Effector memory CD4-positive, alpha-beta T cell (primary cell): Measurements from ENCODE around the gene LRRC47.

Experiments used
- DNase-seq, 3 donors: peaks; one replicate each; pipeline ENCODE4 v3.0.0-alpha.2; 2020
- H3K27ac ChIP-seq: 2 replicates; pipeline ENCODE4 v1.7.0; 2013; ENCODE audit warnings: mild to moderate bottlenecking, low read length, moderate library complexity; ENCODE audit not compliant: insufficient read depth, poor library complexity, severe bottlenecking
- H3K27me3 ChIP-seq: replicated peaks from 2 replicates; pipeline ENCODE4 v1.7.0; 2013; ENCODE audit warnings: mild to moderate bottlenecking, low read length; ENCODE audit not compliant: insufficient read depth, control insufficient read depth, poor library complexity, severe bottlenecking
- H3K36me3 ChIP-seq: 2 replicates; pipeline ENCODE4 v1.7.0; 2013; ENCODE audit warnings: mild to moderate bottlenecking, low read length, moderate library complexity; ENCODE audit not compliant: control insufficient read depth, insufficient read depth
- H3K4me1 ChIP-seq: 2 replicates; pipeline ENCODE4 v1.7.0; 2013; ENCODE audit warnings: low read length, mild to moderate bottlenecking; ENCODE audit not compliant: control insufficient read depth, insufficient read depth, poor library complexity, severe bottlenecking
- H3K4me3 ChIP-seq: 2 replicates; pipeline ENCODE4 v1.7.0; 2013; ENCODE audit warnings: low read length, low read depth, mild to moderate bottlenecking; ENCODE audit not compliant: insufficient read depth, poor library complexity, severe bottlenecking
- H3K9me3 ChIP-seq: 2 replicates; pipeline ENCODE4 v1.7.0; 2013; ENCODE audit warnings: mild to moderate bottlenecking, low read length, moderate library complexity; ENCODE audit not compliant: control insufficient read depth

Gene LRRC47

DNA sequence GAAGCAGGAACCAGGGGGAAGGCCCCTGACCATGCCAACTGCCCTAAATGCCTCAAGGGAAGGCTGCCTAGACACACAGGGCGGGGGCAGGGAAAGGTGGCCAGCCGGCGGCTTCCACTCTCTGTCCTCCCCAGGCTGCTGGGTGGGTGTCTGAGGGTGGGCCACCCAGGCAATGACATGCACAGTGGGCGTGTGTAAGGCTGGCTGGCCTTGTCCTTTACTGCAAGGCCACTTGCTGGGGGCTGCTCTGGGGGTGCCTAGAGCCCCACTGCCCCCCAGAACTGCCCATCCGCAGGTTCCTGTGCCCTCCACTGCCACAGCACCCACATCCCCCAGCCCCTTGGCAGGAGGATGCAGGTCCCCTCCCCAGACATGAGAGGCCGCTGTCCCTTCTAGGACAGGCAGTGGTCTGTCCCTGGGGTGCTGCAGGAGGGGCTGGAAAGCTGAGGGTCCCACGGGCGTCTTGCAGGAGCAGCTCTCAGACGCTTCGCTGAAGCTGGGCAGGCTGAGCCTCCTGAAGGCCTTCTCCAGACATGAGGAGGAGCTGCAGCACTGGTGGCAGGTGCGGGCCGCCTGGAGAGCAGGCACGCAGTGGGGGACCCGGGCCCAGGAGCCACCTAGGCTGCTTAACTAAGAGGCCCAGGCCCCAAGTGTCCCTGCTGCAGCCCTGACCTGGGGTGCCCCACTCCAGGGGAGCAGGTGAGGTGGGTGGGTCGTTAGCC is 34.0 kb downstream of the LRRC47 start:
- no peak overlapping the region for H3K27ac ChIP-seq
- DNase-seq: no peak
- no peaks in the 10 kb centered on the region for H3K9me3 ChIP-seq

DNA sequence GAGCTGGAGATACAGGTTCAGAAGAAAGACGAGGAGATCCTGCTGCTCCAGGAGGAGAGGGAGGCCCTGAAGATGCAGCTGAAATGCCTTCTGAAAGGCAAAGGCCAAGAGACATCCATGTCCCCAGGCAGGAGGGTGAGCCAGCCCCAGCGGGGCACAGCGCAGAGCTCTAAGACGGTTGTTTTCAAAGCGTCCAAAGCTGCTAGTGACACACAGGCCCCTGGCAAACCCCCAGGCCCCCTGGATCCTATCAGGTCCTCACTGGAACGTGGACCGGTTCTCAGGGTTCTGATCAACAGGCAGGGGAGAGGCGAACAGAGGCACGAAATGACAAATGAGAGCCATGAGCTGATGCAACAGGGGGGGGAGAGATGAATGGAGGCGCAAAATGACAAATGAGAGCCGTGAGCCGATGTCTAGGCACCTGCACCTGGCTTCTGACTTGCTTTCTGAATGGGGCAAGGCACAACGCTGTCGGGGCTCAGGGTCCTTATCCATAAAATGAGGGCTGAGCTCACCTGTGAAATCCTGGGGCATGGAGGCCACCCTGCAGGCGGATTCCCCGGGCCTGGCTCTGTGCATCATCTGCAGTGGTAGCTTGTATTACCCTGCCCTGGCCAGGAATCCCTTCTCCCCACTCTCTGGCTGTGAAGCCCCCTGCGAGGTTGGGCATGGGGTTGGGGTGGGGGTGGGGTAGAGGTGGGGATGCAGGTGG is 34.8 kb downstream of the LRRC47 start:
- no peaks in the 10 kb centered on the region for H3K9me3 ChIP-seq
- H3K36me3 ChIP-seq: no peaks in the 10 kb centered on the region
- peaks cover 4% of the 10 kb centered on the region for H3K27me3 ChIP-seq
- H3K4me3 ChIP-seq: no peak overlapping the region
- H3K4me1 ChIP-seq: no peaks in the 10 kb centered on the region
- H3K27ac ChIP-seq: no peak overlapping the region
- no peak for DNase-seq

More for the DNA sequence above, 34.0 kb downstream of the LRRC47 start:
- Histone ChIP-seq H3K4me3 (no peak overlapping the region), H3K4me1 (no peaks in the 10 kb centered on the region), H3K27me3 (peaks cover 4% of the 10 kb centered on the region), H3K36me3 (no peaks in the 10 kb centered on the region)

DNA sequence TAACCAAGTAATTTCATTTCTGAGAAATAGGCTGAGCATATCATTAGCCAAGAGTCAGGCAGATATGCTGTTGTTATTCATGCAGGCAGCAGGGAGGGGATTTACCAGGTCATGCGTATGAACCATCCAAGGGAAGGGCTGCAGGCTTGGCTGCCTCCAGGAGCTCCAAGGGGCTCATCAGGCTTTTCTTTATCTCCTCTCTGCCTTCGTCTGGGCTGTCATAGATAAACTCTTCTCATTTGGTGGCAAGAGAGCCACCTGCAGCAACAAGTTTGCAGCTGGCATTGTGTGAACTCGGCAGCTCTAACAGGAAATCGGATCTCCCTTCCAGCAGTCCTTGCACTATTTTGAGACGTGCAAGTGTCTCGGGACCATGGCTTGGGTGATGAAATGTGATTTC is 36.5 kb downstream of the LRRC47 start:
- no peaks in the 10 kb centered on the region for H3K9me3 ChIP-seq
- no peak overlapping the region for H3K27ac ChIP-seq
- no peak for DNase-seq
- H3K36me3 ChIP-seq: no peaks in the 10 kb centered on the region
- H3K4me3 ChIP-seq: no peak overlapping the region
- H3K4me1 ChIP-seq: no peaks in the 10 kb centered on the region
- peaks cover 4% of the 10 kb centered on the region for H3K27me3 ChIP-seq

DNA sequence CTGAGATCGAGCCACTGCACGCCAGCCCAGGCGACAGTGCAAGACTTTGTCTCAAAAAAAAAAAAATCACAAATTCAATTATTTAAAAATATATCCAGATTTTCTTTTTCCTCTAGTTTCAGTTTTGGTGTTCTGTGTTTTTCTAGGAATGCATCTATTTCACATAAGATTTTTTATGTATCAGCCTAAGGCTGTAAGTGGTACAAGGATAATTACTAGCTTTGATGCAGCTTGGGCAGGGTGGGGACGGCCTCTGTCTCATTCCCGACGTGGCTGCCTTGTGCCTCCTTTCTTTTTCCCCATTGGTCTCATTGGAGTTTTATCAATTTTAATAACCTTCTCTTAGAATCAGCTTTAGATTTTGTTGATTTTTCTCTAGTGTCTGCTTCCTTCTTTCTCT is 37.1 kb downstream of the LRRC47 start:
- Histone ChIP-seq H3K4me1 (no peaks in the 10 kb centered on the region), H3K36me3 (no peaks in the 10 kb centered on the region), H3K4me3 (no peak overlapping the region), H3K27ac (no peak overlapping the region), H3K9me3 (no peaks in the 10 kb centered on the region), H3K27me3 (peaks cover 4% of the 10 kb centered on the region)
- no peak for DNase-seq

DNA sequence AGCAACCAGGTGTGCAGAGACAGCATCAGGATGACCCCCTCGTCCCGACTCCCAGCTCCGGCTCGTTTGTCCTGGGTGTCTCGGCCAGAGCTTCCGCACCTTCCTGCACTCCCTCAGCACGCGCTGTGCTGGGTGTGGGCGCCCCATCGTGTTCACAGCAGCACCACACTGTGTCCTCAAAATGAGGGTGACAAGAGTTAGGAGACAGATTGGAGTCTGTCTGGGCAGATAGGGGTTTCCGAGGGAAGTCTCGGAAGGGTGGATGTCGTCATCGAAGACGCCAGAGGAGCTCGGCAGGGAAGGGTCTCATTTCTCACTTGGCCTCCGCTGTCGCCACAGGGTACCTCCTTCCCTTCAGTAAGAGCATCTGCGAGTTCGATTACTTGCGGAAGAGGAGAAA is 39.9 kb downstream of the LRRC47 start:
- no peak for DNase-seq
- H3K36me3 ChIP-seq: no peaks in the 10 kb centered on the region
- no peaks in the 10 kb centered on the region for H3K27me3 ChIP-seq
- H3K4me1 ChIP-seq: no peaks in the 10 kb centered on the region
- no peak overlapping the region for H3K27ac ChIP-seq
- H3K4me3 ChIP-seq: no peak overlapping the region
- no peaks in the 10 kb centered on the region for H3K9me3 ChIP-seq

DNA sequence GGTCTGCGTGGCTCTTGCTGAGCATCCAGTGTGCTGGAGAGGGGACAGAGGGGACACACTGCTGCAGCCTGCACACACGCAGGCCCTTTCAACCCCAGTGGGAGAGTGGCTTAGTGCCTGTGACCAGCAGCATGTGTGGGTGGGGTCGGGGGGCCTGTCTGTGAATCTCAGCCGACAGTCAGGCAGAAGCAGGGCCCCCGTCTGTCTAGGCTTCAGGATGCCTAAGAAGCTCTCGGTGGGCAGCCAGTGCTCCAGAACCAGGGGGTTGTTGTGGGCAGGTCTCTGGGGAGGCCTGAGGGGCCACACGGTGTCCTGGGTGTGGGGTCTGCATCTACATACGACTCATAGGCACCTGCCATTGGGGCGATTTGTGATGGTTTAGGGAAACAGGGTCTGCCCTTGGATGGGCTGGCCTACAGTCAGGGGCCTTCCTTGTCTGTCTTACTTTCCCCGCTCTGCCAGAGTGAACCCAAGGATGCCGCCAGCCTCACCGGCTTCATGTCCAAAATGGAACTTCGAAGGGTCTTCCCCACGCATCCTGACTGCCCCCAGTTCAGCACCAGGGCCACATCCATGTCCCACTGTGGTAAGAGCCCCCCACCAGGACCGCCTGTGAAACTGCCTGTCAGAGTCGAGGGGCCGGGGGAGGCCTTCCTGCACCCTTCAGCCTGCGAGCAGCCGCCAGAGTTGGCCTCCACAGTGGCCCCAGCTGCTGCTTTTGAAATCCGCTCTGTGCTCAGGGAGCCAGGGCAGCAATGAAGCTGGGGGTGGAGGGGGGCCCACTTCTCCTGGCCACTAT is 42.4 kb downstream of the LRRC47 start:
- Histone ChIP-seq H3K4me3 (no peak overlapping the region), H3K36me3 (no peaks in the 10 kb centered on the region), H3K27me3 (no peaks in the 10 kb centered on the region), H3K9me3 (no peaks in the 10 kb centered on the region), H3K27ac (no peak overlapping the region), H3K4me1 (no peaks in the 10 kb centered on the region)
- DNase-seq: no peak

DNA sequence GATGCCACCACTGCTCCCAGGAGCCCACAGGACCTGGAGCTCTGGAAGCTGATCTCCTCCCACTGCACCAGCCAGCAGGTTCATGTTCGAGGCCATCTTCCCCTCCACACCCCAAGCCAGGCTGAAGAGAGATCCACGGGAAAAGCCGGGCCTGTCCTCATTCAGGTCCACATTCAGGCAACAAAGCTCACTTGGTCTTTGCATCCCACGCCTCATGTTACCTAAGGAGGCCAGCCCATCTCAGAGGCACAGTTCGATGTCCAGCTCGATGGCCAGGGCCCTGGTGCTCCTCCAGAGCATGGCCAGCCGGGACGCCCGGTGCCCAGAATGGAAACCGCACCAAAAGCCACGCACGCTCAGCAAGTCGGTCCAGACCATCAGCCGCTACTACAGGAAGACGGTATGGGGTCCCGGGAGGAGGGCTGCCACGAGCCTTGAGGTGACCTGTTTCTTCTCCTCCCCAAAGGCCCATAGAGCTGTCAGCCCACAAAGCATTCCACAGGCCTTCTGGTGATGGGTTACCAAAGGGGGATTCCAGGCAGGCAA is 43.8 kb downstream of the LRRC47 start, which contains the start of gene CCDC27:
Gene CCDC27 (plus strand): TSS at position 51 of the 546 bp plus-strand sequence. CDS start 32 bp downstream, at position 83.
- Histone ChIP-seq H3K9me3 (no peaks in the 10 kb centered on the region), H3K27ac (no peak within 1 kb of the TSS), H3K36me3 (no peaks in the 10 kb centered on the region), H3K27me3 (no peaks in the 10 kb centered on the region), H3K4me1 (peaks cover 5% of the 10 kb centered on the region), H3K4me3 (no peak within 1 kb of the TSS)
- DNase-seq: no peak

DNA sequence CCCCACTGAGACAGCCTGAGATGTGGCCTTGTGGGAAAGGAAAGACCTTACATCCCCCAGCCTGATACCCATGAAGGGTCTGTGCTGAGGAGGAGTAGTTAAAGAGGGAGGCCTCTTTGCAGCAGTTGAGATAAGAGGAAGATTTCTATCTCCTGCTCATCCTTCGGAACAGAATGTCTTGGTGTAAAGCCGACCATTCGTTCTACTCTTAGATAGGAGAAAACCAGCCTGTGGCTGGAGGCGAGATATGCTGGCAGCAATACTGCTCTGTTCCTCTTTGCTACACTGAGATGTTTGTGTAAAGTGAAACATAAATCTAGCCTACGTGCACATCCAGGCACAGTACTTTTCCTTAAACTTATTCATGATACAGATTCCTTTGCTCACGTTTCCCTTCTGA is 45.6 kb downstream of the LRRC47 start:
- Histone ChIP-seq H3K36me3 (no peaks in the 10 kb centered on the region), H3K27me3 (no peaks in the 10 kb centered on the region), H3K4me3 (no peak overlapping the region), H3K27ac (no peak overlapping the region), H3K9me3 (no peaks in the 10 kb centered on the region), H3K4me1 (peaks cover 13% of the 10 kb centered on the region)
- DNase-seq: no peak

DNA sequence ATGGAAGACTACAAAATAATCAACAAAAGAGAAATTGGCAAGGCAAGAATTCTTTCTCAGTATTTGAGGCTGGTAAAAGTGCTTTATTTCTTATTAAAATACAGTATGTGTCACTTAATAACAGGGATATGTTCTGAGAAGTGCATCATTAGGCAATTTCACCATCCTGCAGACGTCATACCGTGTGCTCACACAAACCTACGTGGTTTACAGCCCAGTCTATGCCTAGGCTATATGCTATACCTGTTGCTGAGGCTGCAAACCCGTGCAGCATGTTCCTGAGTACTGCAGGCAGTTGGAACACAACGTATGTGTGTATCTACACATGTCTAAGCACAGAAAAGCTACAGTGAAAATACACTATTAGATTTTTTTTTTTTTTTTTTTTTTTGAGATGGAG is 46.8 kb downstream of the LRRC47 start:
- Histone ChIP-seq H3K27me3 (no peaks in the 10 kb centered on the region), H3K27ac (no peak overlapping the region), H3K36me3 (no peaks in the 10 kb centered on the region), H3K9me3 (no peaks in the 10 kb centered on the region), H3K4me1 (peaks cover 13% of the 10 kb centered on the region), H3K4me3 (no peak overlapping the region)
- no peak for DNase-seq
